Raji (cell line): ENCODE measurements around the gene HOXD11.

Experiments used
- POLR2A ChIP-seq: IDR thresholded peaks from 2 replicates; pipeline ENCODE4 v1.6.1; 2011; ENCODE audit warnings: low read depth, low read length, control low read depth; ENCODE audit not compliant: insufficient read depth

Gene HOXD11

DNA sequence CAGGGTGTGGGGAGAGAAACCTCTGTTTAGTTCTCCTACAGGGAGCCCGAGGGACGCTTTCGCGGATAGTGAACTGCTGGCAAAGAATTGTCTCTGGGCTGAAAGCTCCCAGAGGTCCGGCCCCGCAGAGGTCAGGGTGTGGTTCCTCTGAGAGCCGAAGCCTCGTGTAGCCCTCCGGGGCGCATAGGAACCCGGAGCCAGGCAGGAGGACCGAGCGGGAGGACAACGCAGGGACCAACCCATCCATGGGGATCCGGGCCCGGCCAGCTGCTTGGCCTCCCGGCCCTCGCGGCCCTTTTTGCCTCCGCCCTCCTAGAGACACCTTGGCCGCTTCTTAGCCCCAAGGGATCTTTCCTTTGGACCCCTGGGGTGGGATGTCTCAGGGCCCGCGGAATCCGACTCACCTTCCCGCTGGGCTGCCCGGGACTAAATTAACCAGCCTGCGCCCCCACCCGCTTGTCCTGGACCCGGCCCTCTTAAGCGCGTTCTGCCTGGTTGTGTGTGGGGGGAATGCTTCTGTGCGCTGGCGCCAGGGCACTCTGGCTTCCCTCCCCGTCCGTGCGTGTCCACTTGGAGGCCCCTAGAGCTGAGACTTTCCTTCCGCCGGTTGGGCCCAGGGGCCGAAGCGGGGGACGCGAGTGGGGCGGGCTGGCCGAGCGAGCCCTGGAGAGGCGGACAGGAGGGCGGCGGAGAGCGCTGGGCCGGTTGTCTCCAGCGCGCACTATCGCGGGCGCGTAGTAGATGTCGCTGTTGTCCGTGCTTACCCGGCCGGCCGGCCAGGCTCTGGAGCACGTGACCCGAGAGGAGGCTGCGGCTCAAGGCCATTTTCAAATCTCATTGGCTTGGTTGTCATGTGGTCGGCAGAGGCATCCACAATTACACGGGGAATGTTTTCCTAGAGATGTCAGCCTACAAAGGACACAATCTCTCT, 9.1 kb downstream of the HOXD11 start, which contains the start of gene HOXD10:
HOXD10 (plus strand) TSS at position 896 of the 931 bp plus-strand sequence. CDS start 56 bp downstream, outside the sequence.
- TF ChIP-seq POLR2A = no peak

DNA sequence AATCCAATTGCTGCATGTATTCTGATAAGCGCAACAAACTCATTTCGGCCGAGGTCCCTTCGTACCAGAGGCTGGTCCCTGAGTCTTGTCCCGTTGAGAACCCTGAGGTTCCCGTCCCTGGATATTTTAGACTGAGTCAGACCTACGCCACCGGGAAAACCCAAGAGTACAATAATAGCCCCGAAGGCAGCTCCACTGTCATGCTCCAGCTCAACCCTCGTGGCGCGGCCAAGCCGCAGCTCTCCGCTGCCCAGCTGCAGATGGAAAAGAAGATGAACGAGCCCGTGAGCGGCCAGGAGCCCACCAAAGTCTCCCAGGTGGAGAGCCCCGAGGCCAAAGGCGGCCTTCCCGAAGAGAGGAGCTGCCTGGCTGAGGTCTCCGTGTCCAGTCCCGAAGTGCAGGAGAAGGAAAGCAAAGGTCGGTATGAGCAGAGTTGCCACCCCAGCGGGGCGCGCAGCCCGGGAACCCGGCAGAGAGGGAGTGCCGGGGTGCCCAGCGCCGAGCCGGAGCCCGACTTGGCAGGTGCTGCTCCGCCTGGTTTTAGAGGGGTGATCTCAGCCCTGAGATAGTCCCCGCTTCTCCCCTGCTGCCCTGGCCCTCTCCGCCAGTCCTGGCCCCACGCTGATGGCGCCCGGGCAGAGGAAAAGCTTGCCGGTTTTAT, 10.2 kb downstream of the HOXD11 start:
- no peak for TF ChIP-seq POLR2A

DNA sequence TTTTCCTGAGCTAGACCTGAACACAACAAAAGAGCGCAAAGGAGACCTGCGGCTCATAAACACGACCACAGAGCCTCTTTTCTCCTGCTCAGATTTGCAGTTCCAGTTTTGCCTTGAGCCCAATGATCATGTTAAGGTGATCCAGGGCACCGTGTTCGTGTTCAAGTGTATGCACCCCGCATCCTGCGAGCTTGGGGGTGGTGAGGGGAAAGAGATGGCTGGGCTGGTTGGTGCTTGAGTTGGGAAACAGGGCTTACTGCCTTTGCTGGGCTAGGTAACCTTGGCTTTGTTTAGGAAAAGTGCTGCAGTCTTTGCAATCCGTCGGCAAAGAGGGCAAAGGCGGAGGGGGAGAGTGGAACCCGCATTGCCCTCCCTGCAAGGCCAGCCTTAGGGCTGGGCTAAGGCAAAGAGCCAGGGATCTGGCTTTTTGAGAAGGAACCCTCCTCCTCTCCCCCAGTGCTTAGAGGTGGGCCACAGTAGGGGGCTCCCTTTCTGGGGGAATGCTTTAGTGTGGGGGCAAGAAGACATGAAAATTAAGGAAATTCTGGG, 10.8 kb downstream of the HOXD11 start:
- TF ChIP-seq POLR2A = no peak

DNA sequence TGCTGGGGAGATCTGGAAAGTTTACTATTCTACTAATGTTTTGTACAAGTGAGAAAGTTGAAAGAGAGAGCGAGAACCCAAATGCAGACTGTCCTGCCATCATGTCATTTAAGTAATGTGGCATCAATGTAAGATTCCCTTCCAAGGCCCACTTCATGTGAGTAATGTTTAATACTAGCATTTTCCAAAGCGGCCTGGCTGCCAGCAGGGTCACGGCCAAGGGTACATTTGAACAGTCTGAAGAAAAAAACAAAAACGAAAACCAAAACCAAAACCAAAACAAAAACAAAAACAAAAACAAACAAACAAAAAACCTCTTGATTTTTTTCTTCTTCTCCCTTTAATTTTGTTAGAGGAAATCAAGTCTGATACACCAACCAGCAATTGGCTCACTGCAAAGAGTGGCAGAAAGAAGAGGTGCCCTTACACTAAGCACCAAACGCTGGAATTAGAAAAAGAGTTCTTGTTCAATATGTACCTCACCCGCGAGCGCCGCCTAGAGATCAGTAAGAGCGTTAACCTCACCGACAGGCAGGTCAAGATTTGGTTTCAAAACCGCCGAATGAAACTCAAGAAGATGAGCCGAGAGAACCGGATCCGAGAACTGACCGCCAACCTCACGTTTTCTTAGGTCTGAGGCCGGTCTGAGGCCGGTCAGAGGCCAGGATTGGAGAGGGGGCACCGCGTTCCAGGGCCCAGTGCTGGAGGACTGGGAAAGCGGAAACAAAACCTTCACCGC, 11.7 kb downstream of the HOXD11 start:
- no peak for TF ChIP-seq POLR2A

DNA sequence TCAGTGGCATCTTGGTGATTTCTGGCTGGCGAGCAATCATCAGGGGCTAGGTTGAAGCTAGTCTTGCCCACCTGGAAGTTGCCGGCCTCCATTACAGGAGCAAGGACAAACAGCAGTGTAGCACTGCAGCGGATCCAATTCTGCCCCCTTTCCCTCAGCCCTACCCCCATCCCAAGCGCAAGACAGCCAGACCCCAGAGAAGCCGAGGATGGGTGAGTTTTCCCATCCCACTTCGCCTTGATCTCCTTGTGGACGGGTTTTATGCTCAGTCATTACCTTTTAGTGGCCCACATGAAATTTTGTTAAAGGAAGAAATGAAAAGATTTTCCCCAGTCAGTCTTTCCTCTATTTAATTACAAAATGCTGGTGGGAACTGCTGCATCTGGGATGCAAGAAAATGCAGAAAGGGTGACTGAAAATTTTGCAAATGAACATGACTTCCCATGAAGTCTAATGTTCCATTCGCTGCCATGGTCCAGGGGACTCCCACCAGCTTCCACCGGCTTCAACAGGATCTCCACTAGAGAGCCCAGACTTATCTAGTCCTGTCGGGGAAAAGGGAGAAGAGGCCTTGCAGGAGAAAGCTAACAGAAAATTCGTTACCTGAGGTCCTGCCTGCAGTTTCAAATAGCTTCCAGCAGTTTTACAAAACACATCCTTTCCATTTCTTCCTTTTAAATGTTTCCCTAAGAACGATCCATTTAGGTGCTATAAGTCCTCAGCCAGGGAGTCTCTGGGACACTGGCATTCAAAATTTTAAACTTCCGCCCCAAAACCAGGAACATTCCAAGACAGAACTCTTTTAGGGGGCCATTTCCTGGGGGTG, 13.5 kb downstream of the HOXD11 start:
- no peak for TF ChIP-seq POLR2A

DNA sequence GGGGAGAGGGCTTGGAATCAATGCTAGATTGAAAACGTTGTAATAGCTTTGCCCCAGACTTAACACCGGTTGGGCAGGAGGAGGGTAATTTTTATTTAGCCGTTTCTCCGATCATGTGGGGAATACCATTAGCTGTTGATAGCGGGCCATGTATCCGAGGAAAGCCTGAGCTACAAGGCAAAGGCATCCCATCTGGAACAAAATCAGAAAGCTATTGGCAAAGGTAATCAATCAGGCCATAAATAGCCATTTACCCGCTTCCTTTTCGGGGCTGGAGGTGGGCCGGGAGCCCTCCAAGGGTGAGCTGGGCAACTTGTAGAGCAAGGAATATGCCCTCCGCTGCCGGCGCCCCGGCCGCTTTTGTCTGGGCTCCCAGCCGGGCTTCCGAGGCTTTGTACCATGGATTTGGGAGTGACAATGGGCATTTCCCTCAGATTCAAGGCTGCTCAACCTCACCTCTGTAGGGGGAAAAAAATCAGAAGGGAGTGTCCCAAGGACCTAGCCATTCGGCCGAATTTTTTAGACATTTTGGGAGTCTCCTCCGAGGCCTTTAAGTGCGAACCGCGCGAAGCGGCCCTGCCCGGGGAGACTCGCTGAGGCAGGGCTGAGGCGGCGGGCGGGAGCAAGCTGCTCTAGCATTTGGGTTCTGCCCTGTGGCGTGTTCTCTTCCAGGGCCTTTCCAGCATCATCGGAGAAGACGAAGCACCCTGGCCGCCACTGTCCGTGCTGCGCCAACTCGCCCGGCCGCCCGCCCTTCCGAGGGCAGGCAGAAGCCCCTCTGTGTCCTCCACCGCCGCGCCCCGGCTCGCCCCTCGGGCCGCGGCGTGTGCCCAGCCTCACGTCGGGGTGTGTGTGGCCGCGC, 14.3 kb downstream of the HOXD11 start:
- TF ChIP-seq POLR2A = no peak

DNA sequence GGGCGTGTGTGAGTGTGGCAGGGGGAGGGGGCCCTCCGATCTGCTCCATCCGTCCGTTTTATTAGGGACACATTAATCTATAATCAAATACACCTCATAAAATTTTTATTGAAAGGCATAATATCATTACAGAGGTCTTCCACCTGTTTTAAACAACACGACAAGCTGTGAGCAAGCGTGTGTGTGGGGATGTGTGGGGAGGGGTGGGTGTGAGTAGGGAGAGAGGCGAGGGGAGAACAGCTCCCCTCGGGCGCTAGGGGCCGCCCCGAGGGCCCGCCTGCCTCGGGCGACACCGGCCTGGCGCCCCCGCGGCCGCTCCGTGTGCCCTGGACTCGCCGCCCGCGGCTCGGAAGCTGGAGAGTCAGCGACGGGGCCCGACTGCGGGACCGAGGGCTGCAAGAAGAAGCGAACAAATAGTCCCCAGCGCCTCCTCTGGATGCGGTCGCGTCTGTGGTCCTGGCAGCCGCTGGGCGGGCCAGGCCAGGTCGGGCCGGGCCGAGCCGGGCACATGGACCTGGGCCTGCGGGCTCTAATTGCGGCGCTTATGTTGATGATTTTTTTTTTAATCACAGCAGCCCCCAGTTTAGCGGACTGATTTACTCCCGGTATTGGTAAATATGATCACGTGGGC, 15.1 kb downstream of the HOXD11 start:
- no peak for TF ChIP-seq POLR2A

DNA sequence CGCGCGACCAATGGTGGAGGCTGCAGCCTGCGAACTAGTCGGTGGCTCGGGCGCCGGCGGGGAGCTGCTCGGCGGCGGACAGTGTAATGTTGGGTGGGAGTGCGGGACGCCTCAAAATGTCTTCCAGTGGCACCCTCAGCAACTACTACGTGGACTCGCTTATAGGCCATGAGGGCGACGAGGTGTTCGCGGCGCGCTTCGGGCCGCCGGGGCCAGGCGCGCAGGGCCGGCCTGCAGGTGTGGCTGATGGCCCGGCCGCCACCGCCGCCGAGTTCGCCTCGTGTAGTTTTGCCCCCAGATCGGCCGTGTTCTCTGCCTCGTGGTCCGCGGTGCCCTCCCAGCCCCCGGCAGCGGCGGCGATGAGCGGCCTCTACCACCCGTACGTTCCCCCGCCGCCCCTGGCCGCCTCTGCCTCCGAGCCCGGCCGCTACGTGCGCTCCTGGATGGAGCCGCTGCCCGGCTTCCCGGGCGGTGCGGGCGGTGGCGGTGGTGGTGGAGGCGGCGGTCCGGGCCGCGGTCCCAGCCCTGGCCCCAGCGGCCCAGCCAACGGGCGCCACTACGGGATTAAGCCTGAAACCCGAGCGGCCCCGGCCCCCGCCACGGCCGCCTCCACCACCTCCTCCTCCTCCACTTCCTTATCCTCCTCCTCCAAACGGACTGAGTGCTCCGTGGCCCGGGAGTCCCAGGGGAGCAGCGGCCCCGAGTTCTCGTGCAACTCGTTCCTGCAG, 15.8 kb downstream of the HOXD11 start, which contains the start of gene HOXD9:
HOXD9 (plus strand) TSS at position 37 of the 728 bp plus-strand sequence; CDS start at position 87, 50 bp downstream.
- TF ChIP-seq POLR2A = no peak

DNA sequence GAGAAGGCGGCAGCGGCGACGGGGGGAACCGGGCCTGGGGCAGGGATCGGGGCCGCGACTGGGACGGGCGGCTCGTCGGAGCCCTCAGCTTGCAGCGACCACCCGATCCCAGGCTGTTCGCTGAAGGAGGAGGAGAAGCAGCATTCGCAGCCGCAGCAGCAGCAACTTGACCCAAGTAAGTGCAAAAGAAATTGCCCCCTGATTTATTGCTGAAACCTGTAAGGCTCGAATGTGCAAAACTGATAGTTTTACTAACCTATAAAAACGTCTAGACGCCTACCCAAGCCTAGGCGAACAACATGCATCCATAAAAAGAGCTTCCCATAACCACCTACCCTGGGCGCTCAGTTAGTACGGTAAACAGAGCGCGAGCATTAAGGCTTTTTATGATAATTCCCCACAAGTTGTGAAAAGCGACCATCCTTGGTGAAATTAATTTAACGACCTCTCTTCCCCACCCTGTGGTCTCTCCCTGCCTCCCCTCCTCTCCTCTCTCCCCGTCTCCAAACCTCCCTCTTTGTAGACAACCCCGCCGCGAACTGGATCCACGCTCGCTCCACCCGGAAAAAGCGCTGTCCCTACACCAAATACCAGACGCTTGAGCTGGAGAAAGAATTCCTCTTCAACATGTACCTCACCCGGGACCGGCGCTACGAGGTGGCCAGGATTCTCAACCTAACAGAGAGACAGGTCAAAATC, 16.5 kb downstream of the HOXD11 start:
- TF ChIP-seq POLR2A = no peak

DNA sequence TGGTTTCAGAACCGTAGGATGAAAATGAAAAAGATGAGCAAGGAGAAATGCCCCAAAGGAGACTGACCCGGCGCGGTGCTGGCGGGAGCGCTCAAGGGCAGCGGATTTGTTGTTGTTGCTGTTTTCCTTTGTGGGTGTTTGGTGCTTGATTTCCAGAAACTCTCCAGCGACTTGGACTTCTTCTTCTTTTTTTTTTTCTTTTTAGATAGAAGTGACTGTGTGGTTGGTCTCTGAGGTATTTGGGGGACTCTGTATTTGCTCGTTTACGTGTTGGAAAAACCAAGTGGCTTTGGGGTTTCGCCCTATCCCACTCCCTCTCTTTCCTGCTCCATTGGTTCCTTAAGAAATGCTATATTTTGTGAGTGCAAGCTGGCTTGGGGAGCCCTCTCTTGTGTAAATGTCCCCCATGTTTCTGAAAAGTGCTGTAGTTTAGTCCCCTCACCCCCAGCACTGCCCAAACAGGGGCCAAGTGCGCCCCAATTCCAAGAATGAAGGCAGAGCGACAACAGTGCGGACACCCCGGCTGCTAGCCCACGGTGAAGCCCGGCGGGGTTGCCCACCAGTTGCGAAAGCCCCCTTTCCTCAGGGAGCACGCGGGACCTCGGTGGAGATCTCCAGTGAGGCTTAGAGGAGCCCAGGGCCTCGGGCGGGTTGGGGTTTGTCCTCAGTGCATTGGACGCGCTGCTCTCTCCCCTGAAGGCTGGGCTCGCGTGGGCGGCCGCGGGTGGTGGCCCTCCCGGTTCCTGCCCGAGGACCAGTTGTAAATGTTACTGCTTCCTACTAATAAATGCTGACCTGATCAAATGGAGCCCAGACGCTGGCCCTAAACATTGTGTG, 17.2 kb downstream of the HOXD11 start:
- TF ChIP-seq POLR2A = no peak
